Pancreas (tissue), 10 donors: ENCODE measurements around the gene USP53. TPM values are rescaled to one million over a fixed set of nuclear protein-coding genes. Genes with fewer than 3 reads are reported as not detected.
"Not testable (repeated sequence)": the region's sequence is repeated elsewhere in the genome, so short reads cannot be mapped to it uniquely, and the experiment has no call there.

ENCODE experiments used
- ATAC-seq, 4 donors: fragments of 200-7000 bp; cut with Tn5 transposase; one replicate each; pipeline versions ENCODE4 v1.8.0 to v1.9.1; 2020; ENCODE audit warnings: mild to moderate bottlenecking in 4 of 4, moderate library complexity in 4 of 4
- DNase-seq, 6 donors: peaks; one replicate each; pipeline ENCODE4 v3.0.0-alpha.2; 2020
- FAIRE-seq: peaks from 2 replicates; lab custom pipeline; 2012; peaks lifted over from hg19 to GRCh38; lab: Jason Lieb, UNC
- H3K27ac ChIP-seq, 4 donors: fragments of 200-600 bp; sonication (generic); 1 replicate in 3 of 4; 2 replicates in 1 of 4; pipeline versions ENCODE4 v1.5.0 to v1.8.0; 2020
- H3K27me3 ChIP-seq, 4 donors: fragments of 200-600 bp; one replicate each; pipeline ENCODE4 v1.8.0; 2021
- H3K36me3 ChIP-seq, 3 donors: fragments of 200-600 bp; sonication (generic) in 1 of 3; one replicate each; pipeline versions ENCODE4 v1.5.0 to v1.8.0; 2020 to 2021
- H3K4me1 ChIP-seq, 3 donors: fragments of 200-600 bp; one replicate each; pipeline ENCODE4 v1.8.0; 2021
- H3K4me3 ChIP-seq, 4 donors: fragments of 200-600 bp; sonication (generic) in 2 of 4; one replicate each; pipeline versions ENCODE4 v1.5.0 to v1.8.0; 2020 to 2021
- H3K9me3 ChIP-seq, 4 donors: fragments of 200-600 bp; one replicate each; pipeline ENCODE4 v1.8.0; 2021
- WGBS, 2 donors: extraction: QIAGEN DNeasy Blood & Tissue Kit; methylation state at CpG; one replicate each; pipeline ENCODE4 v1.1.7; 2013; 5-methylcytosine and 5-hydroxymethylcytosine counted together
- intact Hi-C, 3 donors: fragments of 100-400 bp; cut with DNase I; formaldehyde crosslinking; loops; one replicate each; pipeline versions ENCODE4 v1.11.1 to v1.14.2; 2022
- polyA plus RNA-seq, 2 donors: library from polyadenylated mRNA; stranded (reverse); fragments of 200-250 nt; gene quantifications; one replicate each; pipeline ENCODE4 v1.2.3, GENCODE V29; 2013
- total RNA-seq, 6 donors: library from RNA; stranded (reverse); fragmentation: NEBNext Ultra II Directional in 4 of 6; extraction: Animal tissue kit (Norgen Biotek cat#: 25700) in 4 of 6; gene quantifications; one replicate each; pipeline versions ENCODE4 v1.2.1 to v1.2.4, GENCODE V29; 2021 to 2023
- TF ChIP-seq, protein P1 (sequence below), 4 donors: fragments of 200-600 bp; sonication (generic) in 3 of 4; IDR thresholded peaks; one replicate each; pipeline versions ENCODE4 v1.5.0 to v1.8.0; 2021; ENCODE audit warnings: antibody characterized with exemption in 4 of 4
- donor health status: healthy with polysubstance abuse.
- donor health status: DM: no; HTN: no; CAD: no; lungs with moderate emphysema.
- donor health status: DM: no; HTN: no; CAD: no.
- donor health status: control.
- donor health status: control.
- donor health status: Bipolar disorder and iron deficiency.
- donor health status: DM: yes; HTN: yes; CAD: no.
- donor health status: DM: no; HTN: no; CAD: no.
- donor health status: DM: no; HTN: no; CAD: no.
- donor health status: DM: yes; HTN: yes; CAD: no.

USP53 gene
- total and polyA plus RNA-seq, 8 donors = 11.2 to 21.2 (median 15.4) TPM

DNA sequence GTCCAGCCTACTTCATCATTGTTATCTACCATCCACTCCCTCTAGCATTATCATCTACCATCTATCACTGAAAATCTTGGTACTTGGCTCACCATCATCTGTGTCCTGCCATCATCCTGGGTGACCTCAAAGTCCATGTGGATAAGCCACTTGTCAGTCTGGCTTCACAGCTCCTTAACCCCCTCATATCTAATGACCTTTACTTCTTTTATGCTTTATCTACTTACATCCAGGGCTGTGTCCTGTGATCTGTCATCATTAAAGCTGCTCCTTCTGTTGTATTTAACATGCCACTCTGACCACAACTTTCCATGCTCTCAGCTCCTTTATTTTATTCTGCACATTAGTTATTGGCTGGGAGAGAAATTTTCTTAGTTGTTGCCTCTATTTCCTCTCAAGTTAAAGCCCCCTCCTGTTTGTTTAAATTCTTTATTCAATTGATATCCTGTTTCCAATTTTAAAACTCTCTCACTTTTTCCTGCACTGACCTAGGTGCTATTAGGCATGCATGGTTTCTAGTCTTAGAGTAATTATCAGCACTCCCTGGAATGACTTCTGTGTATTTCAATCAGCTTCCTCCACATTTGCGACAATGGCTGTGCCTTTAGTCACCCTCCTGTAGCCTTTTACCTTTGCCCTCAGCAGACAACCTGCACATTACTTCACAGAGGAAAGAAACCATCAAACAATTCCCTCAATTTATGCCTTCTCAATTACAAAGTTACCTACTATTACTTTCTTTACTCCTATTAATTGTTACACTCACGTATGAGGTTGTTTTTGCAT, 117.5 kb downstream of the USP53 start:
- Histone ChIP-seq H3K27ac (no peak overlapping the region), H3K36me3 (no peaks in the 10 kb centered on the region), H3K4me3 (no peak overlapping the region), H3K4me1 (no peaks in the 10 kb centered on the region), H3K27me3 (no peaks in the 10 kb centered on the region), H3K9me3 (no peaks in the 10 kb centered on the region)
- WGBS, 2 donors = 61 to 65% methylated on average over 2 of the region's 2 CpGs
- intact Hi-C loops = no loop called here
- TF ChIP-seq, protein P1, sequence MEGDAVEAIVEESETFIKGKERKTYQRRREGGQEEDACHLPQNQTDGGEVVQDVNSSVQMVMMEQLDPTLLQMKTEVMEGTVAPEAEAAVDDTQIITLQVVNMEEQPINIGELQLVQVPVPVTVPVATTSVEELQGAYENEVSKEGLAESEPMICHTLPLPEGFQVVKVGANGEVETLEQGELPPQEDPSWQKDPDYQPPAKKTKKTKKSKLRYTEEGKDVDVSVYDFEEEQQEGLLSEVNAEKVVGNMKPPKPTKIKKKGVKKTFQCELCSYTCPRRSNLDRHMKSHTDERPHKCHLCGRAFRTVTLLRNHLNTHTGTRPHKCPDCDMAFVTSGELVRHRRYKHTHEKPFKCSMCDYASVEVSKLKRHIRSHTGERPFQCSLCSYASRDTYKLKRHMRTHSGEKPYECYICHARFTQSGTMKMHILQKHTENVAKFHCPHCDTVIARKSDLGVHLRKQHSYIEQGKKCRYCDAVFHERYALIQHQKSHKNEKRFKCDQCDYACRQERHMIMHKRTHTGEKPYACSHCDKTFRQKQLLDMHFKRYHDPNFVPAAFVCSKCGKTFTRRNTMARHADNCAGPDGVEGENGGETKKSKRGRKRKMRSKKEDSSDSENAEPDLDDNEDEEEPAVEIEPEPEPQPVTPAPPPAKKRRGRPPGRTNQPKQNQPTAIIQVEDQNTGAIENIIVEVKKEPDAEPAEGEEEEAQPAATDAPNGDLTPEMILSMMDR (IDR thresholded peaks at IDR 0.05) = no peak
- no peak for ATAC-seq
- FAIRE-seq = no peak
- DNase-seq = no peak

DNA sequence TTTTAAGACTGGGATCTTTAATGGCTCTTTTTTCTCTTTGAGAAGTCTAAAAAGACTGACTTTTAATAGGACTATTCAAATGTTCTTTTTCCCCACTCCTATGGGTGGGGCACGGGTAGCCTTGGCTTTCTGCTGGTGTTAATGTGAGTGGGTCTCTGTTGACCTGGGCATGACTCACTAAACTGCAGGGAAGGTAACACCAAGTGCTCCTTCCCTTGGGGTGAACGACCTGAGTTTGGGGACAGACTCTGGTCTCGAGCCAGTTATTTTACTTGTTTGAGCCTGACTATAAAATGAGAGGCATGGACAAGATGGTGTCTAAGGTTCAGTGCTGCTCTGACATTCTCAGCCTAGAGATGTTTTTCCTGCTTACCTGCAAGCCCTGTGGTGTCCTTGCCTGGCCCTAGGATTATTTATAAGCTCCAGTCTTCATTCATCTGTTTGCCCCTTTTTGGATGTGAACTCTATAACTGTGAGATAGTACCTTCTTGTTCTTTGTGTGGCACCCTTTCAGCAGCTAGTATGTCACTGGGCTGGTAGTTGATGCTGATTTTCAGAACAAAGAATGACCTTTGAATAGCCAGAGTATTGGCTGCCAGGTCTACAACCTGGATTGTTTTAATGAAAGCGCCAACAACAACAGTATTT, 123.9 kb downstream of the USP53 start:
- H3K36me3 ChIP-seq, H3K4me1 ChIP-seq, H3K4me3 ChIP-seq, H3K27ac ChIP-seq, intact Hi-C loops, H3K27me3 ChIP-seq, FAIRE-seq, DNase-seq, H3K9me3 ChIP-seq: not testable (repeated sequence)
- ATAC-seq = peak in 1 of 4 donors; percentile 34
- WGBS, 2 donors = 70 to 75% methylated on average over 3 of the region's 4 CpGs

DNA sequence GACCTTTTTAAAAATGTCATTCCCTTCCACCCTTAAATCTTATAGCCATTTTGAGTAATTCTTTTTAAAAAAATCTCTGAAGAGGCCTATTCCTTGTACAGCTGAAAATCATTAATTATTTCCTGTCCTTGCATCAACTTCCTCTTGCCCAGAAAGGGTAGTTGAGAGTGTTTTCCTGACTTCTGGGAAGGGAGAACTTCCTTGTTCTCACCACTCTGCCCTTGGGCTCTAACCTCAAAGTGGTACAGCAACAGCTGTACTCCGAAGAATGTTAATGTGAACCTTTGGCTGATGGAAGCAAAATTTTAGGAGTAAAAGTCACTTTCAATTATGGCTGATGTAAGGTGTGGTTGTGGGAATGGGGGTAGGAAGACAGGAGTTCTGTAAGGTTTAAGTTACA, 124.5 kb downstream of the USP53 start:
- 45 to 65% methylated on average over 1 of the region's 1 CpG for WGBS, 2 donors
- ATAC-seq = peak in 2 of 4 donors; percentile 52 to 80
- FAIRE-seq = no peak

DNA sequence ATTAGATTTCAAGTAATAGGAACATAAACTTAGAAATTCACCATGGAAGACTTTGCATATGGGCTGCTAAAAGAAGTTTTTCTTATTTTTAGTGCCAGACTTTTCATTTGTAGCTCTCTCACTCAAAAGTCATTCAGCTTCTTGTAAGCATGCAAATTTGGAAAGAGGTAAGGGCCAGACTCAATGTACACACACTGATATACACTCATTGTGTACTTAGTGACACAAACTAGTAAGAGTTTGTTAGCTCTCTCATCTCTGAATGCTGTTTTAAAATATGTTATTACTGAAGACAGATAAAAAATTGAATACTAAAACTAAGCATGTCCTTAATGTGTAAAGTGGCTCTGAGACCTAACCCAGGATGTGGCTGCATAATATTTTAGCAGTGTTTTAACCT, 127.4 kb downstream of the USP53 start:
- DNase-seq, H3K4me3 ChIP-seq, H3K27me3 ChIP-seq, H3K36me3 ChIP-seq, ATAC-seq, H3K9me3 ChIP-seq, FAIRE-seq, H3K4me1 ChIP-seq, intact Hi-C loops, H3K27ac ChIP-seq: not testable (repeated sequence)

More for the DNA sequence above, 124.5 kb downstream of the USP53 start:
- H3K9me3 ChIP-seq = no peaks in the 10 kb centered on the region
- no peaks in the 10 kb centered on the region for H3K36me3 ChIP-seq
- H3K27ac ChIP-seq = no peak overlapping the region
- TF ChIP-seq, protein P1 (IDR thresholded peaks at IDR 0.05) = no peak
- intact Hi-C loops = no loop called here
- no peaks in the 10 kb centered on the region for H3K4me1 ChIP-seq
- no peaks in the 10 kb centered on the region for H3K27me3 ChIP-seq
- H3K4me3 ChIP-seq = no peak overlapping the region
- DNase-seq = no peak

DNA sequence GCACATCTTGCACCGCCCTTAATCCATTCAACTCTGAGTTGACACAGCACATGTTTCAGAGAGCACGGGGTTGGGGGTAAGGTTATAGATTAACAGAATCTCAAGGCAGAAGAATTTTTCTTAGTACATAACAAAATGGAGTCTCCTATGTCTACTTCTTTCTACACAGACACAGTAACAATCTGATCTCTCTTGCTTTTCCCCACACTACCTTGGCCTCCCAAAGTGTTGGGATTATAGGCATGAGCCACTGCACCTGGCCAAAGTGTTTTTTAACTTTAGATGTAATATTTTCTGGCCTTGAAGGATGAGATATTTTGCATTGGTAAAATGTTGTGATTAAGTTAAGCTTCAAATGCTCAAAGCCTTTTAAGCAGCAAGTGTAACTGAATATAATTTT, 130.8 kb downstream of the USP53 start:
- DNase-seq, H3K4me3 ChIP-seq, ATAC-seq, H3K36me3 ChIP-seq, H3K4me1 ChIP-seq, H3K27me3 ChIP-seq, FAIRE-seq, H3K27ac ChIP-seq, H3K9me3 ChIP-seq, intact Hi-C loops: not testable (repeated sequence)
- no CpG with 5 or more reads among the region's 2 CpGs for WGBS, 2 donors

Other genes starting within 250 kb of the USP53 start
- gene MYOZ2, start 76.9 kb upstream of the USP53 start, total RNA-seq = under 1 TPM in 2 of 6 donors, not detected in 4; 0.06 to 0.43 TPM
- gene MYOZ2, start 76.9 kb upstream of the USP53 start, polyA plus RNA-seq = under 1 TPM; 0.16 to 0.23 TPM
- gene FABP2, start 109.4 kb downstream of the USP53 start, total RNA-seq = not detected
- gene FABP2, start 109.4 kb downstream of the USP53 start, polyA plus RNA-seq = under 1 TPM in 1 of 2 donors, not detected in 1; 0.05 TPM